Neural cell (in vitro differentiated cells): ENCODE measurements around the gene PDE7B. TPM values are rescaled to one million over a fixed set of nuclear protein-coding genes. Genes with fewer than 3 reads are reported as not detected.

Source experiments
- H2AFZ ChIP-seq: fragments of 200-600, 300-800 bp; sonication (generic), shearing (Covaris generic); 2 replicates; pipeline ENCODE4 v1.6.0; 2014; ENCODE audit warnings: low read depth, mild to moderate bottlenecking, antibody characterized with exemption, low read length, moderate library complexity
- H3F3A ChIP-seq: fragments of 200-600 bp; shearing (Covaris generic); 2 replicates; pipeline ENCODE4 v1.6.1; 2016; ENCODE audit warnings: mild to moderate bottlenecking, moderate library complexity, mixed read lengths, antibody characterized with exemption, low read length; ENCODE audit not compliant: insufficient read depth, poor library complexity, severe bottlenecking
- H3K27ac ChIP-seq: fragments of 200-600, 300-800 bp; sonication (generic), shearing (Covaris generic); 2 replicates; pipeline ENCODE4 v1.5.1; 2014; ENCODE audit warnings: mild to moderate bottlenecking, low read length, moderate library complexity
- H3K27me3 ChIP-seq: fragments of 300-800, 200-600 bp; sonication (generic), shearing (Covaris generic); 2 replicates; pipeline ENCODE4 v1.6.0; 2014; ENCODE audit warnings: mild to moderate bottlenecking, low read depth, low read length, moderate library complexity; ENCODE audit not compliant: insufficient read depth
- H3K36me3 ChIP-seq: fragments of 300-800, 200-600 bp; sonication (generic), shearing (Covaris generic); 2 replicates; pipeline ENCODE4 v1.5.1; 2014; ENCODE audit warnings: mild to moderate bottlenecking, antibody characterized with exemption, low read length, moderate library complexity; ENCODE audit not compliant: insufficient read depth
- H3K4me2 ChIP-seq: fragments of 300-800, 200-600 bp; sonication (generic), shearing (Covaris generic); 2 replicates; pipeline ENCODE4 v1.6.0; 2014; ENCODE audit warnings: mild to moderate bottlenecking, low read length
- H3K4me3 ChIP-seq: fragments of 300-800, 200-600 bp; sonication (generic), shearing (Covaris generic); 2 replicates; pipeline ENCODE4 v1.5.1; 2014; ENCODE audit warnings: mild to moderate bottlenecking, low read length, moderate library complexity
- H3K79me2 ChIP-seq: fragments of 200-600 bp; shearing (Covaris generic); replicated peaks from 2 replicates; pipeline ENCODE4 v1.6.0; 2014; ENCODE audit warnings: mild to moderate bottlenecking, low read length, moderate library complexity; ENCODE audit not compliant: insufficient read depth
- H3K9ac ChIP-seq: fragments of 300-800, 200-600 bp; sonication (generic), shearing (Covaris generic); 2 replicates; pipeline ENCODE4 v1.6.1; 2016; ENCODE audit warnings: mild to moderate bottlenecking, low read length, mixed read lengths
- H3K9me2 ChIP-seq: fragments of 200-600 bp; shearing (Covaris generic); 2 replicates; pipeline ENCODE4 v1.6.1; 2016; ENCODE audit warnings: mild to moderate bottlenecking, low read length, mixed read lengths; ENCODE audit not compliant: insufficient read depth
- H3K9me3 ChIP-seq: fragments of 200-600, 300-800 bp; sonication (generic), shearing (Covaris generic); 2 replicates; pipeline ENCODE4 v1.6.1; 2016; ENCODE audit warnings: mild to moderate bottlenecking, mixed run types, low read length, moderate library complexity, mixed read lengths
- H4K20me1 ChIP-seq: fragments of 200-600 bp; shearing (Covaris generic); 2 replicates; pipeline ENCODE4 v1.6.1; 2016; ENCODE audit warnings: mild to moderate bottlenecking, mixed run types; ENCODE audit not compliant: insufficient read depth
- EP300 ChIP-seq: fragments of 450-650 bp; conservative IDR thresholded peaks from 2 replicates; pipeline ENCODE4 v1.6.1; 2014; ENCODE audit warnings: antibody characterized with exemption, mild to moderate bottlenecking, moderate library complexity; ENCODE audit not compliant: poor library complexity, severe bottlenecking
- EZH2 ChIP-seq: fragments of 200-600, 300-800 bp; shearing (Covaris generic), sonication (generic); IDR thresholded peaks from 2 replicates; pipeline ENCODE4 v1.6.1; 2014; ENCODE audit warnings: antibody characterized with exemption, low read length, borderline replicate concordance, mild to moderate bottlenecking; ENCODE audit not compliant: insufficient read depth, poor library complexity, severe bottlenecking
- MXI1 ChIP-seq: fragments of 450-650 bp; conservative IDR thresholded peaks from 2 replicates; pipeline ENCODE4 v1.6.1; 2014; ENCODE audit warnings: antibody characterized with exemption, mild to moderate bottlenecking; ENCODE audit not compliant: poor library complexity, severe bottlenecking
- POLR2AphosphoS5 ChIP-seq: IDR thresholded peaks from 2 replicates; pipeline ENCODE4 v1.6.1; 2012
- RAD21 ChIP-seq: fragments of 450-650 bp; conservative IDR thresholded peaks from 2 replicates; pipeline ENCODE4 v1.6.1; 2014; ENCODE audit warnings: antibody characterized with exemption, mild to moderate bottlenecking, moderate library complexity
- REST ChIP-seq: IDR thresholded peaks from 2 replicates; pipeline ENCODE4 v1.6.1; 2012; ENCODE audit warnings: borderline replicate concordance
- SMC3 ChIP-seq: fragments of 450-650 bp; conservative IDR thresholded peaks from 2 replicates; pipeline ENCODE4 v1.6.1; 2014; ENCODE audit warnings: antibody characterized with exemption, mild to moderate bottlenecking, moderate library complexity; ENCODE audit not compliant: poor library complexity
- TAF1 ChIP-seq: IDR thresholded peaks from 2 replicates; pipeline ENCODE4 v1.6.1; 2012; ENCODE audit warnings: low read depth
- polyA plus RNA-seq: library from polyadenylated mRNA; depleted of rRNA; stranded (reverse); fragments of >200 nt; gene quantifications from 2 replicates; pipeline ENCODE4 v1.2.3, GENCODE V29; 2014
- TF ChIP-seq, protein P1 (sequence below): fragments of 450-650 bp; IDR thresholded peaks from 2 replicates; pipeline ENCODE4 v1.5.1; 2014; ENCODE audit warnings: antibody characterized with exemption, mild to moderate bottlenecking, moderate library complexity; ENCODE audit not compliant: poor library complexity, severe bottlenecking

Gene PDE7B
- polyA plus RNA-seq, 1 donor from 2014 or later = 5.9 TPM

DNA sequence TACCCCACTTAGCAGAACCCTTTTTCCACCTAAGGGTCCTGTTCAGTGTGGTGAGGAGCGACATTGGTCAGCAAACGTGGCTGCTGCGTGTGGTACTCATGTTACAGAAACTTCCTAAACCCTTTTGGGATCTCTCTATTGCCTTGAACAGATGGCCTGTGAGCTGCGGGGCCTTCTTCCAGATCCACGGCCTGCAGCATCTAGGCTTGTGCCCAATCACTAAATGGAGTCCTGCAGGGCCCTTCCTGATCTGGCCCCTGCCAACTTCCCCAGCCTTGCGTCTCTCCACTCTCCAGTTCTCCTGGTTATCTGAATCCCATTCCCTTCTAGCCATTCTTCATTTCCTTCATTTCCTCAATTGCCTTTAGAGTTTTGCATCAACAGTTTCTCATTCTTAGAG, 85.6 kb downstream of the PDE7B start:
- Histone ChIP-seq H3K4me3 (no peak overlapping the region), H3K9ac (no peak overlapping the region), H3K4me2 (no peak overlapping the region), H2AFZ (no peak overlapping the region), H3F3A (no peaks in the 10 kb centered on the region), H3K9me3 (no peaks in the 10 kb centered on the region), H3K79me2 (no peaks in the 10 kb centered on the region), H4K20me1 (no peaks in the 10 kb centered on the region), H3K27me3 (no peaks in the 10 kb centered on the region), H3K27ac (no peak overlapping the region), H3K9me2 (no peaks in the 10 kb centered on the region), H3K36me3 (no peaks in the 10 kb centered on the region)
- TF ChIP-seq SMC3 = no peak
- no peak for TF ChIP-seq MXI1
- TF ChIP-seq RAD21 = no peak
- TF ChIP-seq REST = no peak
- no peak for TF ChIP-seq EP300
- TF ChIP-seq TAF1 = no peak
- TF ChIP-seq EZH2 = no peak
- TF ChIP-seq, protein P1, sequence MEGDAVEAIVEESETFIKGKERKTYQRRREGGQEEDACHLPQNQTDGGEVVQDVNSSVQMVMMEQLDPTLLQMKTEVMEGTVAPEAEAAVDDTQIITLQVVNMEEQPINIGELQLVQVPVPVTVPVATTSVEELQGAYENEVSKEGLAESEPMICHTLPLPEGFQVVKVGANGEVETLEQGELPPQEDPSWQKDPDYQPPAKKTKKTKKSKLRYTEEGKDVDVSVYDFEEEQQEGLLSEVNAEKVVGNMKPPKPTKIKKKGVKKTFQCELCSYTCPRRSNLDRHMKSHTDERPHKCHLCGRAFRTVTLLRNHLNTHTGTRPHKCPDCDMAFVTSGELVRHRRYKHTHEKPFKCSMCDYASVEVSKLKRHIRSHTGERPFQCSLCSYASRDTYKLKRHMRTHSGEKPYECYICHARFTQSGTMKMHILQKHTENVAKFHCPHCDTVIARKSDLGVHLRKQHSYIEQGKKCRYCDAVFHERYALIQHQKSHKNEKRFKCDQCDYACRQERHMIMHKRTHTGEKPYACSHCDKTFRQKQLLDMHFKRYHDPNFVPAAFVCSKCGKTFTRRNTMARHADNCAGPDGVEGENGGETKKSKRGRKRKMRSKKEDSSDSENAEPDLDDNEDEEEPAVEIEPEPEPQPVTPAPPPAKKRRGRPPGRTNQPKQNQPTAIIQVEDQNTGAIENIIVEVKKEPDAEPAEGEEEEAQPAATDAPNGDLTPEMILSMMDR = no peak
- no peak for TF ChIP-seq POLR2AphosphoS5

GRCh38 chr6:135938576-135939207, 87.2 kb downstream of the PDE7B start:
- Histone ChIP-seq H3K79me2 (no peaks in the 10 kb centered on the region), H3K27me3 (no peaks in the 10 kb centered on the region), H3K9ac (peak overlapping the region; percentile 5), H3K9me2 (no peaks in the 10 kb centered on the region), H4K20me1 (no peaks in the 10 kb centered on the region), H3K4me2 (no peak overlapping the region), H3K36me3 (no peaks in the 10 kb centered on the region), H3K4me3 (no peak overlapping the region), H3K9me3 (no peaks in the 10 kb centered on the region), H3K27ac (peak overlapping the region; percentile 55), H3F3A (no peaks in the 10 kb centered on the region), H2AFZ (peak overlapping the region; percentile 42)
- TF ChIP-seq EP300 (no peak), TAF1 (no peak), EZH2 (no peak), SMC3 (no peak), MXI1 (no peak), REST (no peak), POLR2AphosphoS5 (no peak), RAD21 (no peak)
- TF ChIP-seq, protein P1 = no peak
